ENCODE results near the gene OR6C4.
"Not testable (repeated sequence)": the region's sequence is repeated elsewhere in the genome, so short reads cannot be mapped to it uniquely, and the experiment has no call there.

DNA sequence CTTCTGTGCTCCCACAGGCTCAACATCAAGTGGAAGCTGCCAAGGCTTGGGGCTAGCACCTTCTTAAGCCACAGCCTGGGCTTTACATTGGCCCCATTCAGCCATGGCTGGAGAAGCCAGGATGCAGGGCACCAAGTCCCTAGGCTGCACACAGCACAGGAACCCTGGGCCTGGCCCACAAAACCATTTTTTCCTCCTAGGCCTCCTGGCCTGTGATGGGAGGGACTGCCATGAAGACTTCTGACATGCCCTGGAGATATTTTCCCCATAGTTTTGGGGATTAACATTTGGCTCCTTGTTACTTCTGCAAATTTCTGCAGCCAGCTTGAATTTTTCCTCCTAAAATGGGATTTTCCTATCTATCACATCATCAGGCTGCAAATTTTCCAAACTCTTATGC, 20.7 kb downstream of the OR6C4 start:
- not testable (repeated sequence) for TF ChIP-seq CTCF, POLR2A (IDR thresholded peaks at IDR 0.05)

Data from thyroid gland (tissue), 4 donors.